Body of pancreas (tissue), 4 donors: ENCODE results near the gene PCK2. TPM values are rescaled to one million over a fixed set of nuclear protein-coding genes. Genes with fewer than 3 reads are reported as not detected.

ENCODE experiments used
- ATAC-seq: fragments of 150-250 bp; one replicate; pipeline ENCODE4 v1.9.1; 2016
- DNase-seq, 4 donors: peaks; one replicate each; pipeline ENCODE4 v3.0.0-alpha.2; 2019
- H3K27ac ChIP-seq, 4 donors: fragments of 200-600 bp; sonication (generic); 1 replicate in 3 of 4; 2 replicates in 1 of 4; pipeline versions ENCODE4 v1.5.1 to v1.6.1; 2016 to 2019; ENCODE audit warnings: mild to moderate bottlenecking in 1 of 4, mixed read lengths in 1 of 4, moderate library complexity in 1 of 4
- H3K27me3 ChIP-seq, 2 donors: fragments of 200-600 bp; sonication (generic); one replicate each; pipeline ENCODE4 v1.6.0; 2016; ENCODE audit warnings: mild to moderate bottlenecking in 1 of 2
- H3K36me3 ChIP-seq, 2 donors: fragments of 200-600 bp; sonication (generic); replicated peaks in 1 of 2; 2 replicates each; pipeline ENCODE4 v1.5.1; 2016; ENCODE audit warnings: low read depth in 2 of 2; ENCODE audit not compliant: insufficient read depth in 1 of 2
- H3K4me1 ChIP-seq: fragments of 200-600 bp; sonication (generic); one replicate; pipeline ENCODE4 v1.6.0; 2016
- H3K4me3 ChIP-seq, 2 donors: fragments of 200-600 bp; sonication (generic); 1 replicate in 1 of 2; 2 replicates in 1 of 2; pipeline ENCODE4 v1.5.1; 2016 to 2019
- H3K9me3 ChIP-seq, 3 donors: fragments of 200-600 bp; sonication (generic); 1 replicate in 2 of 3; 2 replicates in 1 of 3; pipeline ENCODE4 v1.5.1; 2016
- POLR2A ChIP-seq, 3 donors: fragments of 450-650 bp; IDR thresholded peaks; one replicate each; pipeline ENCODE4 v1.6.1; 2016; ENCODE audit warnings: antibody characterized with exemption in 3 of 3, mild to moderate bottlenecking in 2 of 3
- WGBS, 2 donors: methylation state at CpG; one replicate each; pipeline ENCODE4 v1.1.5; 2017; 5-methylcytosine and 5-hydroxymethylcytosine counted together
- intact Hi-C: fragments of 100-400 bp; cut with DNase I; formaldehyde crosslinking; loops from one replicate; pipeline ENCODE4 v1.15.1; 2023
- microRNA-seq, 2 donors: library from miRNA; unstranded; fragments of <30 nt; microRNA quantifications; one replicate each; pipeline ENCODE4, GENCODE V29; 2016; ENCODE audit warnings: borderline number of aligned reads in 2 of 2, borderline replicate concordance in 2 of 2
- total RNA-seq, 2 donors: library from RNA; depleted of rRNA; stranded (reverse); fragments of >200 nt; gene quantifications; one replicate each; pipeline ENCODE4 v1.1.0, GENCODE V29; 2016
- TF ChIP-seq, protein P1 (sequence below), 7 experiments: fragments of 450-650 bp in 4 of 7; fragments of 200-600 bp in 3 of 7; sonication (generic) in 3 of 7; IDR thresholded peaks; one replicate each; pipeline ENCODE4 v1.5.1; 2016 to 2019; ENCODE audit warnings: antibody characterized with exemption in 7 of 7

The PCK2 gene
- total RNA-seq, 2 donors from 2014 or later: 20.4 to 29.8 TPM

DNA sequence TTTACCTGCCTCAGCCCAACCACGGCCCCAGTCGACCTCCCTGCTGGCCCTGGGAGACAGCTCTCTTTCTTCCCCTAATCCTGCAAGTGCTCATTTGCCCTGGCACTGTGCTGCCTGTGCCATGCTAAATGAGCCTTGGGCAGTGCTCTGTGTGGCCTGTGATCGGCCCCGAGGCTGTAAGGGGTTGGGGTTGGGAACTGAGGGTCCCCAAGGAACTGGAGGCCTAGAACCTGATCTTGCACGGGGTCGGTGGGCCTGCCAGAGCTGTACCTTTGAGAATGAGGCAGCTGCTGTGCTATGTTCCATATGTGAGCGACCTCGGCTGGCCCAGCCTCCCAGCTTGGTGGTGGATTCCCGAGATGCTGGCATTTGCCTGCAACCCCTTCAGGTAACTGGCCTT, 56.0 kb downstream of the PCK2 start:
- no peaks in the 10 kb centered on the region for H3K9me3 ChIP-seq
- ATAC-seq (no peak), DNase-seq (no peak)
- TF ChIP-seq, protein P1, sequence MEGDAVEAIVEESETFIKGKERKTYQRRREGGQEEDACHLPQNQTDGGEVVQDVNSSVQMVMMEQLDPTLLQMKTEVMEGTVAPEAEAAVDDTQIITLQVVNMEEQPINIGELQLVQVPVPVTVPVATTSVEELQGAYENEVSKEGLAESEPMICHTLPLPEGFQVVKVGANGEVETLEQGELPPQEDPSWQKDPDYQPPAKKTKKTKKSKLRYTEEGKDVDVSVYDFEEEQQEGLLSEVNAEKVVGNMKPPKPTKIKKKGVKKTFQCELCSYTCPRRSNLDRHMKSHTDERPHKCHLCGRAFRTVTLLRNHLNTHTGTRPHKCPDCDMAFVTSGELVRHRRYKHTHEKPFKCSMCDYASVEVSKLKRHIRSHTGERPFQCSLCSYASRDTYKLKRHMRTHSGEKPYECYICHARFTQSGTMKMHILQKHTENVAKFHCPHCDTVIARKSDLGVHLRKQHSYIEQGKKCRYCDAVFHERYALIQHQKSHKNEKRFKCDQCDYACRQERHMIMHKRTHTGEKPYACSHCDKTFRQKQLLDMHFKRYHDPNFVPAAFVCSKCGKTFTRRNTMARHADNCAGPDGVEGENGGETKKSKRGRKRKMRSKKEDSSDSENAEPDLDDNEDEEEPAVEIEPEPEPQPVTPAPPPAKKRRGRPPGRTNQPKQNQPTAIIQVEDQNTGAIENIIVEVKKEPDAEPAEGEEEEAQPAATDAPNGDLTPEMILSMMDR (IDR thresholded peaks at IDR 0.05): no peak
- no peak overlapping the region for H3K27ac ChIP-seq
- H3K27me3 ChIP-seq: no peaks in the 10 kb centered on the region
- intact Hi-C loops: no loop called here
- H3K4me1 ChIP-seq: peaks cover 30% of the 10 kb centered on the region
- WGBS, 2 donors: 81 to 87% methylated on average over 8 to 9 of the region's 9 CpGs
- H3K4me3 ChIP-seq: no peak overlapping the region
- peaks cover 0 to 18% of the 10 kb centered on the region in 2 donors for H3K36me3 ChIP-seq

DNA sequence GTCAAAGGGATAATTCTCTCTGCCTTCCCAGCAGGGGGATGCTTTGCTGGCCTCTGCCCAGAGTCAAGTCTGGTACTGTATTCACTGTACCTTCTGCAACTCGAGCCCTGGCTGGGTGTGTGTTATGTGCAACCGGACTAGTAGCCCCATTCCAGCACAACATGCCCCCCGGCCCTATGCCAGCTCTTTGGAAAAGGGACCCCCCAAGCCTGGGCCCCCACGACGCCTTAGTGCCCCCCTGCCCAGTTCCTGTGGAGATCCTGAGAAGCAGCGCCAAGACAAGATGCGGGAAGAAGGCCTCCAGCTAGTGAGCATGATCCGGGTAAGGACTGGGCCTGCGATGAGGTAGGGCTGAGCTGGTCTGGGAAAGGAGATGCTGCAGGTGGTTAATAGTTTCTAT, 56.5 kb downstream of the PCK2 start:
- intact Hi-C loops: no loop called here
- no peaks in the 10 kb centered on the region for H3K27me3 ChIP-seq
- H3K9me3 ChIP-seq: no peaks in the 10 kb centered on the region
- ATAC-seq: no peak
- no peak overlapping the region for H3K4me3 ChIP-seq
- 83 to 91% methylated on average over 8 to 9 of the region's 9 CpGs for WGBS, 2 donors
- TF ChIP-seq, protein P1 (IDR thresholded peaks at IDR 0.05): no peak
- TF ChIP-seq POLR2A (IDR thresholded peaks at IDR 0.05): no peak
- DNase-seq: no peak
- peaks cover 0 to 22% of the 10 kb centered on the region in 2 donors for H3K36me3 ChIP-seq
- H3K4me1 ChIP-seq: peaks cover 25% of the 10 kb centered on the region
- no peak overlapping the region for H3K27ac ChIP-seq

DNA sequence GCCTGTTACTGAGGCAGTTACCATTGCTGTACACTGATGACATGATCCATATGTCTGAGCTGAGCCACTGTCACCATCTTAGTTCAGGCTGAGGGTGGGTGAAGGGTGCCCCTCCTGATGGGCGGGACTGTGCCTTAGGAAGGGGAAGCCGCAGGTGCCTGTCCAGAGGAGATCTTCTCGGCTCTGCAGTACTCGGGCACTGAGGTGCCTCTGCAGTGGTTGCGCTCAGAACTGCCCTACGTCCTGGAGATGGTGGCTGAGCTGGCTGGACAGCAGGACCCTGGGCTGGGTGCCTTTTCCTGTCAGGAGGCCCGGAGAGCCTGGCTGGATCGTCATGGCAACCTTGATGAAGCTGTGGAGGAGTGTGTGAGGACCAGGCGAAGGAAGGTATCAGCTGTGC, 56.9 kb downstream of the PCK2 start:
- 74 to 80% methylated on average over 6 to 7 of the region's 9 CpGs for WGBS, 2 donors
- DNase-seq (no peak), ATAC-seq (no peak)
- Histone ChIP-seq H3K4me3 (no peak overlapping the region), H3K9me3 (no peaks in the 10 kb centered on the region), H3K4me1 (peaks cover 21% of the 10 kb centered on the region), H3K36me3 (peaks cover 0 to 24% of the 10 kb centered on the region in 2 donors), H3K27ac (no peak overlapping the region), H3K27me3 (no peaks in the 10 kb centered on the region)
- TF ChIP-seq, protein P1 (IDR thresholded peaks at IDR 0.05): no peak
- no peak for TF ChIP-seq POLR2A (IDR thresholded peaks at IDR 0.05)
- intact Hi-C loops: no loop called here

DNA sequence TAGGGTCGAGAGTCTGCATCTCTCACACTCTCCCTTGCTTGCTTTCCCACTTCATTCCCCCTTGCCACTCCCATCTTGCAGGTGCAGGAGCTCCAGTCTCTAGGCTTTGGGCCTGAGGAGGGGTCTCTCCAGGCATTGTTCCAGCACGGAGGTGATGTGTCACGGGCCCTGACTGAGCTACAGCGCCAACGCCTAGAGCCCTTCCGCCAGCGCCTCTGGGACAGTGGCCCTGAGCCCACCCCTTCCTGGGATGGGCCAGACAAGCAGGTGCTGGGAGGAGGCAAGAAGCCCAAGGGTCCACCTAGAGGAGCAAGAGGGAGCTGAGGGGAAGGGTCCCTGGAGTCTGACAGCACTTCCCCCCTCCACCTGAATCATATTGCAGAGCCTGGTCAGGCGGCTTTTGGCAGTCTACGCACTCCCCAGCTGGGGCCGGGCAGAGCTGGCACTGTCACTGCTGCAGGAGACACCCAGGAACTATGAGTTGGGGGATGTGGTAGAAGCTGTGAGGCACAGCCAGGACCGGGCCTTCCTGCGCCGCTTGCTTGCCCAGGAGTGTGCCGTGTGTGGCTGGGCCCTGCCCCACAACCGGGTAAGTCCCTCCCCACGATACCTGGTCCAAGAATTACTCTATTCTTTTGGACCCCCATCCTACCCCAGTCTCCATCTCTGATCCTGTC, 57.4 kb downstream of the PCK2 start:
- peaks cover 0 to 29% of the 10 kb centered on the region in 2 donors for H3K36me3 ChIP-seq
- TF ChIP-seq POLR2A (IDR thresholded peaks at IDR 0.05): no peak
- TF ChIP-seq, protein P1 (IDR thresholded peaks at IDR 0.05): no peak
- H3K4me3 ChIP-seq: no peak overlapping the region
- H3K4me1 ChIP-seq: peaks cover 18% of the 10 kb centered on the region
- no peaks in the 10 kb centered on the region for H3K27me3 ChIP-seq
- intact Hi-C loops: no loop called here
- WGBS, 2 donors: 94 to 95% methylated on average over 6 to 16 of the region's 16 CpGs
- ATAC-seq (no peak), DNase-seq (no peak)
- no peaks in the 10 kb centered on the region for H3K9me3 ChIP-seq
- no peak overlapping the region for H3K27ac ChIP-seq

Small RNA genes lying within 50 kb of the gene (microRNA-seq; reads per million reads assigned to microRNA genes)
- gene MIR7703: 0 to 0.47 reads per million in 2 donors

Other genes with a start within 250 kb of the PCK2 start
- 10 to 100 TPM; 18.4 to 45.5 TPM for gene DHRS4, start 140.5 kb upstream of the PCK2 start, total RNA-seq
- 10 to 100 TPM; 10.6 to 16.5 TPM for gene DHRS4L2, start 105.4 kb upstream of the PCK2 start, total RNA-seq
- gene CARMIL3, start 42.3 kb upstream of the PCK2 start, total RNA-seq: under 1 TPM; 0.78 to 0.99 TPM
- not detected for gene CPNE6, start 22.7 kb upstream of the PCK2 start, total RNA-seq
- gene DCAF11, start 20.5 kb downstream of the PCK2 start, total RNA-seq: 100 to 1,000 TPM in 1 of 2 donors, 10 to 100 TPM in 1; 77.1 to 128 TPM
- gene NRL, start 20.6 kb downstream of the PCK2 start, total RNA-seq: 1 to 10 TPM; 2.1 to 2.6 TPM
- gene FITM1, start 36.3 kb downstream of the PCK2 start, total RNA-seq: 10 to 100 TPM in 1 of 2 donors, 1 to 10 TPM in 1; 6.3 to 12.2 TPM
- 10 to 100 TPM; 78.4 to 93.7 TPM for gene PSME1, start 41.9 kb downstream of the PCK2 start, total RNA-seq
- gene EMC9, start 47.3 kb downstream of the PCK2 start, total RNA-seq: 10 to 100 TPM in 1 of 2 donors, 1 to 10 TPM in 1; 9.9 to 21.1 TPM
- 10 to 100 TPM; 29.3 to 30.4 TPM for gene PSME2, start 52.3 kb downstream of the PCK2 start, total RNA-seq
- 10 to 100 TPM; 38.1 to 83.1 TPM for gene RNF31, start 53.2 kb downstream of the PCK2 start, total RNA-seq
- 10 to 100 TPM; 12.5 to 21.5 TPM for gene IRF9, start 67.0 kb downstream of the PCK2 start, total RNA-seq
- 1 to 10 TPM; 7.8 to 8.9 TPM for gene REC8, start 77.8 kb downstream of the PCK2 start, total RNA-seq
- 10 to 100 TPM; 30.4 to 73.5 TPM for gene IPO4, start 94.5 kb downstream of the PCK2 start, total RNA-seq
- 10 to 100 TPM; 57.9 to 59.7 TPM for gene TM9SF1, start 101.1 kb downstream of the PCK2 start, total RNA-seq
- gene TSSK4, start 111.4 kb downstream of the PCK2 start, total RNA-seq: under 1 TPM in 1 of 2 donors, not detected in 1; 0.26 TPM
- gene CHMP4A, start 119.2 kb downstream of the PCK2 start, total RNA-seq: 10 to 100 TPM; 28.5 to 32.0 TPM
- 10 to 100 TPM in 1 of 2 donors, 1 to 10 TPM in 1; 2.0 to 18.9 TPM for gene MDP1, start 121.8 kb downstream of the PCK2 start, total RNA-seq
- gene NEDD8, start 138.1 kb downstream of the PCK2 start, total RNA-seq: 10 to 100 TPM; 28.7 to 77.6 TPM
- gene GMPR2, start 138.6 kb downstream of the PCK2 start, total RNA-seq: 10 to 100 TPM; 30.9 to 41.9 TPM
- gene TINF2, start 148.3 kb downstream of the PCK2 start, total RNA-seq: 10 to 100 TPM; 28.3 to 35.3 TPM
- 10 to 100 TPM in 1 of 2 donors, 1 to 10 TPM in 1; 2.9 to 13.8 TPM for gene TGM1, start 168.9 kb downstream of the PCK2 start, total RNA-seq
- gene RABGGTA, start 177.3 kb downstream of the PCK2 start, total RNA-seq: 10 to 100 TPM; 18.4 to 90.0 TPM
- gene DHRS1, start 205.5 kb downstream of the PCK2 start, total RNA-seq: 10 to 100 TPM; 18.8 to 31.4 TPM
- gene NOP9, start 205.5 kb downstream of the PCK2 start, total RNA-seq: 10 to 100 TPM; 10.6 to 12.2 TPM
- 10 to 100 TPM; 19.1 to 34.0 TPM for gene CIDEB, start 213.7 kb downstream of the PCK2 start, total RNA-seq
- gene LTB4R2, start 215.8 kb downstream of the PCK2 start, total RNA-seq: 10 to 100 TPM; 10.9 to 31.3 TPM
- 1 to 10 TPM; 3.6 to 9.1 TPM for gene LTB4R, start 217.2 kb downstream of the PCK2 start, total RNA-seq
- 10 to 100 TPM; 10.6 to 14.8 TPM for gene ADCY4, start 240.8 kb downstream of the PCK2 start, total RNA-seq
- gene RIPK3, start 245.7 kb downstream of the PCK2 start, total RNA-seq: 1 to 10 TPM; 6.0 to 9.9 TPM